ENCODE data around the gene GCNT1.

The GCNT1 gene

DNA sequence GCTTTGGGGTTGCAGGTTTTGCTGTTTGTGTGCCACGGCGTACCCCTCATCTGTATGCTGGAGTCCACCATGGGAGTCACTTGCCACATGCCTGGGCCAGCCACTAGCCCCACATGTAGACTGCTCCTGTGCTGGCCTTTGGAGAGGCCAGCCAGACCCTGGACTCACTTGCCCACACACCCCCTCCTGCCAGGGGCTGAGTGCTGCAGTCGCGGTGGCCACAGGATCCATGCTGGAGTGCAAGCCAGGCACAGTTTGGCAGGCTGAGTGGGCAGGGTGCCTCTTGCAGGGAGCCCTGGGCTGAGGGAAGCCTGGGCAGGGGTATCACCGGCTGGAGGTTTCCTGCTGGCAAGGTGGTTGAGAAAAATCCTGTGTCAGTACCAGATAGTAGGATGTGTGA, 25.6 kb upstream of the GCNT1 start:
- TF ChIP-seq TCF12 (IDR thresholded peaks at IDR 0.05; ENCODE audit: low read depth) (no peak), EGR1 (IDR thresholded peaks at IDR 0.05) (no peak), TEAD4 (IDR thresholded peaks at IDR 0.05) (no peak), RAD21 (IDR thresholded peaks at IDR 0.05; ENCODE audit: low read depth) (no peak), CREB1 (IDR thresholded peaks at IDR 0.05; ENCODE audit: low read depth) (no peak), EP300 (IDR thresholded peaks at IDR 0.05; ENCODE audit: borderline replicate concordance) (no peak), YY1 (IDR thresholded peaks at IDR 0.05; ENCODE audit: low read depth) (no peak), FOXM1 (IDR thresholded peaks at IDR 0.05; ENCODE audit: borderline replicate concordance, low read depth) (no peak), ZBTB7A (IDR thresholded peaks at IDR 0.05; ENCODE audit: low read depth) (no peak), NFIC (IDR thresholded peaks at IDR 0.05) (no peak), TAF1 (IDR thresholded peaks at IDR 0.05; ENCODE audit: low read depth) (no peak), CEBPB (IDR thresholded peaks at IDR 0.05) (no peak)
- TF ChIP-seq, protein P1, sequence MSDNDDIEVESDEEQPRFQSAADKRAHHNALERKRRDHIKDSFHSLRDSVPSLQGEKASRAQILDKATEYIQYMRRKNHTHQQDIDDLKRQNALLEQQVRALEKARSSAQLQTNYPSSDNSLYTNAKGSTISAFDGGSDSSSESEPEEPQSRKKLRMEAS (IDR thresholded peaks at IDR 0.05): no peak
- TF ChIP-seq, protein P2, sequence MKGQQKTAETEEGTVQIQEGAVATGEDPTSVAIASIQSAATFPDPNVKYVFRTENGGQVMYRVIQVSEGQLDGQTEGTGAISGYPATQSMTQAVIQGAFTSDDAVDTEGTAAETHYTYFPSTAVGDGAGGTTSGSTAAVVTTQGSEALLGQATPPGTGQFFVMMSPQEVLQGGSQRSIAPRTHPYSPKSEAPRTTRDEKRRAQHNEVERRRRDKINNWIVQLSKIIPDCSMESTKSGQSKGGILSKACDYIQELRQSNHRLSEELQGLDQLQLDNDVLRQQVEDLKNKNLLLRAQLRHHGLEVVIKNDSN (IDR thresholded peaks at IDR 0.05): no peak
- TF ChIP-seq, protein P3, sequence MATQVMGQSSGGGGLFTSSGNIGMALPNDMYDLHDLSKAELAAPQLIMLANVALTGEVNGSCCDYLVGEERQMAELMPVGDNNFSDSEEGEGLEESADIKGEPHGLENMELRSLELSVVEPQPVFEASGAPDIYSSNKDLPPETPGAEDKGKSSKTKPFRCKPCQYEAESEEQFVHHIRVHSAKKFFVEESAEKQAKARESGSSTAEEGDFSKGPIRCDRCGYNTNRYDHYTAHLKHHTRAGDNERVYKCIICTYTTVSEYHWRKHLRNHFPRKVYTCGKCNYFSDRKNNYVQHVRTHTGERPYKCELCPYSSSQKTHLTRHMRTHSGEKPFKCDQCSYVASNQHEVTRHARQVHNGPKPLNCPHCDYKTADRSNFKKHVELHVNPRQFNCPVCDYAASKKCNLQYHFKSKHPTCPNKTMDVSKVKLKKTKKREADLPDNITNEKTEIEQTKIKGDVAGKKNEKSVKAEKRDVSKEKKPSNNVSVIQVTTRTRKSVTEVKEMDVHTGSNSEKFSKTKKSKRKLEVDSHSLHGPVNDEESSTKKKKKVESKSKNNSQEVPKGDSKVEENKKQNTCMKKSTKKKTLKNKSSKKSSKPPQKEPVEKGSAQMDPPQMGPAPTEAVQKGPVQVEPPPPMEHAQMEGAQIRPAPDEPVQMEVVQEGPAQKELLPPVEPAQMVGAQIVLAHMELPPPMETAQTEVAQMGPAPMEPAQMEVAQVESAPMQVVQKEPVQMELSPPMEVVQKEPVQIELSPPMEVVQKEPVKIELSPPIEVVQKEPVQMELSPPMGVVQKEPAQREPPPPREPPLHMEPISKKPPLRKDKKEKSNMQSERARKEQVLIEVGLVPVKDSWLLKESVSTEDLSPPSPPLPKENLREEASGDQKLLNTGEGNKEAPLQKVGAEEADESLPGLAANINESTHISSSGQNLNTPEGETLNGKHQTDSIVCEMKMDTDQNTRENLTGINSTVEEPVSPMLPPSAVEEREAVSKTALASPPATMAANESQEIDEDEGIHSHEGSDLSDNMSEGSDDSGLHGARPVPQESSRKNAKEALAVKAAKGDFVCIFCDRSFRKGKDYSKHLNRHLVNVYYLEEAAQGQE (IDR thresholded peaks at IDR 0.05; ENCODE audit: low read depth): no peak

DNA sequence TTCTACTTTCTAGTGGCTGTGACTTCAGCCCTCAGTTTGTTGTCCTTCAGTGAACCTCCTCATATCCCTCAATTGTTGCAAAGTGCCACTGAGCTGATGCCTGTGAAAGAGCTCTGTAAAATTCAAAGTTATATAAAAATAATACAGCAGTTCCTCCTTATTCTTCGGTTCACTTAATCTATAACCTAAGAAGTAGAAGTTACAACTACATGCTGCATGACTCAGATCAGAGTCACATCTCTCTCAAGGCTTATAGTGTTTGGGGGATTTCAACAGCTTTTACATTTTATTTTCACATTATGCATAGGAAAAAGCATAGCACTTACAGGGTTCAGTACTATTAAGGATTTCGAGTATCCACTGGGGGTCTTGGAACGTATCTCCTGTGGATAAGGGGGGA, 25.1 kb upstream of the GCNT1 start:
- TF ChIP-seq, protein P2 (IDR thresholded peaks at IDR 0.05): no peak
- TF ChIP-seq, protein P3 (IDR thresholded peaks at IDR 0.05; ENCODE audit: low read depth): no peak
- no peak for TF ChIP-seq NFIC (IDR thresholded peaks at IDR 0.05)
- TF ChIP-seq RAD21 (IDR thresholded peaks at IDR 0.05; ENCODE audit: low read depth): no peak
- no peak for TF ChIP-seq FOXM1 (IDR thresholded peaks at IDR 0.05; ENCODE audit: borderline replicate concordance, low read depth)
- TF ChIP-seq TEAD4 (IDR thresholded peaks at IDR 0.05): no peak
- no peak for TF ChIP-seq ZBTB7A (IDR thresholded peaks at IDR 0.05; ENCODE audit: low read depth)
- no peak for TF ChIP-seq TAF1 (IDR thresholded peaks at IDR 0.05; ENCODE audit: low read depth)
- TF ChIP-seq EGR1 (IDR thresholded peaks at IDR 0.05): no peak
- no peak for TF ChIP-seq TCF12 (IDR thresholded peaks at IDR 0.05; ENCODE audit: low read depth)
- no peak for TF ChIP-seq CEBPB (IDR thresholded peaks at IDR 0.05)
- no peak for TF ChIP-seq CREB1 (IDR thresholded peaks at IDR 0.05; ENCODE audit: low read depth)
- TF ChIP-seq EP300 (IDR thresholded peaks at IDR 0.05; ENCODE audit: borderline replicate concordance): no peak
- TF ChIP-seq, protein P1 (IDR thresholded peaks at IDR 0.05): no peak

DNA sequence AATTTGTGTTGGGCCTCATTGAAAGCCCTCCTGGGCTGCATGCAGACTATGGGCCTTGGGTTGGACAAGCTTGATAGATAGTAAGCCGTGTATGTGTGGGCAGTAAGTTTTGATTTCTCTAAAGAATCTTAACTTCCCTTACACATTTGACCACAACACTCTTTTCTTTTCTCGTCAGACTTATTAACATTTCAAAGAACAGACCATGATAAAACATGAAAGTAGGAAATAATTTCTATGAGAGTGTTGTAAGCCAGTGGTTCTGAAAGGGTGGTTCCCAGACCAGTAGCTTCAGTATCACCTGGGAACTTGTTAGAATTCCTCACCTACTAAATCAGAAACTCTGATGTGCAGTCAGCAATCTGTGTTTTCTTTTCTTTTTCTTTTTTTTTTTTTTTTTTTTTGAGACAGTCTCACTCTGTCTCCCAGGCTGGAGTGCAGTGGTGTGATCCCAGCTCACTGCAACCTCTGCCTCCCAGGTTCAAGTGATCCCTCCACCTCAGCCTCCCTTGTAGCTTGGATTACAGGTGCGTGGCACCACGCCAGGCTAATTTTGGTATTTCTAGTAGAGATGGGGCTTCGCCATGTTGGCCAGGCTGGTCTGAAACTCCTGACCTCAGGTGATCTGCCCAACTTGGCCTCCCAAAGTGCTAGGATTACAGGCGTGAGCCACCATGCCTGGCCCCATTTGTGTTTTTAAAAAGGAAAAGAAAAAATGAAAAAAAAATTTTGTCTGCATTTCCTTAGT, 20.0 kb upstream of the GCNT1 start:
- TF ChIP-seq CREB1 (IDR thresholded peaks at IDR 0.05; ENCODE audit: low read depth): no peak
- TF ChIP-seq, protein P3 (IDR thresholded peaks at IDR 0.05; ENCODE audit: low read depth): no peak

DNA sequence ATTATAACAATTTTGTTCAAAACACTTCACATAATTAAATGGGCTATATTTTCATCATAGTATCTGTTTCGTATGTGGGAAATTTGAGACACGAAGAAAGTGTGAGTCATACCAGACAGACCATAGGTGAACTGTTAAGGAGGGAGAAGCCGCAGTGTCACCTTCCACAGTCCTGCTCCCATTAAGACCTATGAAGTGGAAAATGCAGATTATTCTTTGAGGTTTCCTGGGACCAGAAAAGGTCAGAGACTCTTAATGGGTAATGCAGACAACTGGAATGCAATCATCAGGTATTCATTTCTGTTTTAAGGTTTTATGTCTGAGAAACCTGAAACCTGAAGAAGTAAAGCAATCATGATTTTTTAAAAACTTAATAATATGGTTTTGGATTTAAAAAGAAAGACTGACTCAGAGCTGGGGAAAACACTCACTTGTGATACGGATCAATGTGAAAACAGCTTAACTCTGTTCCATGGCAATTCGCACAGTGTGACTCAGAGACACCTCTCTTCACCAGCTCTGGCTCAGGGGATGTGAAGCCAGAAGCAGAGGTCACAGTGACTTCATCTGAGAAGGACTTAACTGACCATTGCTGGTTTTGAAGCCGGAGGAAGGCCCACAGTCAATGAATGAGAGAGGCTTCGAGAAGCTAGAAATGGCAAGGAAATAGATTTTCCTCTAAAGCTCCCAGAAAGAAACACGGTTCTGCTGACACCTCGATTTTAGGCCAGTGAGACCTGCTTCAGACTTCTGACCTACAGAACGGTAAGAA, 17.2 kb upstream of the GCNT1 start:
- peak; percentile 40; the same call in 1 of the 2 replicates for TF ChIP-seq EP300 (IDR thresholded peaks at IDR 0.05; ENCODE audit: borderline replicate concordance)
- no peak for TF ChIP-seq YY1 (IDR thresholded peaks at IDR 0.05; ENCODE audit: low read depth)
- TF ChIP-seq TCF12 (IDR thresholded peaks at IDR 0.05; ENCODE audit: low read depth): no peak
